Measurements from ENCODE around the gene RAB28.

The RAB28 gene

GRCh38 chr4:13355111-13355880 lies 128.8 kb downstream of the RAB28 start:
- DNase-seq (ENCODE audit: insufficient read length, low spot score): no peak
- no peak for FAIRE-seq
- TF ChIP-seq POLR2A (IDR thresholded peaks at IDR 0.05; ENCODE audit: low read depth, low read length): no peak

- no peak for FAIRE-seq
- TF ChIP-seq POLR2A (IDR thresholded peaks at IDR 0.05; ENCODE audit: low read depth, low read length): no peak
- DNase-seq (ENCODE audit: insufficient read length, low spot score): no peak
Measured at GRCh38 chr4:13349096-13349495, 135.0 kb downstream of the RAB28 start.

- DNase-seq (ENCODE audit: insufficient read length, low spot score) (no peak), FAIRE-seq (no peak)
- no peak for TF ChIP-seq POLR2A (IDR thresholded peaks at IDR 0.05; ENCODE audit: low read depth, low read length)
Measured at GRCh38 chr4:13348216-13348615, 135.9 kb downstream of the RAB28 start.

GRCh38 chr4:13347517-13348125 lies 136.5 kb downstream of the RAB28 start:
- FAIRE-seq (no peak), DNase-seq (ENCODE audit: insufficient read length, low spot score) (no peak)
- TF ChIP-seq POLR2A (IDR thresholded peaks at IDR 0.05; ENCODE audit: low read depth, low read length): no peak

- DNase-seq (ENCODE audit: insufficient read length, low spot score) (no peak), FAIRE-seq (no peak)
- TF ChIP-seq POLR2A (IDR thresholded peaks at IDR 0.05; ENCODE audit: low read depth, low read length): no peak
Measured at GRCh38 chr4:13344216-13344615, 139.9 kb downstream of the RAB28 start.

GRCh38 chr4:13340672-13341071 lies 143.5 kb downstream of the RAB28 start:
- FAIRE-seq (no peak), DNase-seq (ENCODE audit: insufficient read length, low spot score) (no peak)
- no peak for TF ChIP-seq POLR2A (IDR thresholded peaks at IDR 0.05; ENCODE audit: low read depth, low read length)

GRCh38 chr4:13331827-13332226 lies 152.3 kb downstream of the RAB28 start:
- no peak for TF ChIP-seq POLR2A (IDR thresholded peaks at IDR 0.05; ENCODE audit: low read depth, low read length)
- no peak for FAIRE-seq
- no peak for DNase-seq (ENCODE audit: insufficient read length, low spot score)

GRCh38 chr4:13329963-13330362 lies 154.2 kb downstream of the RAB28 start:
- no peak for TF ChIP-seq POLR2A (IDR thresholded peaks at IDR 0.05; ENCODE audit: low read depth, low read length)
- DNase-seq (ENCODE audit: insufficient read length, low spot score) (no peak), FAIRE-seq (no peak)

- no peak for TF ChIP-seq POLR2A (IDR thresholded peaks at IDR 0.05; ENCODE audit: low read depth, low read length)
- DNase-seq (ENCODE audit: insufficient read length, low spot score) (no peak), FAIRE-seq (no peak)
Measured at GRCh38 chr4:13329340-13329850, 154.7 kb downstream of the RAB28 start.

- FAIRE-seq: no peak
- DNase-seq (ENCODE audit: insufficient read length, low spot score): no peak
- no peak for TF ChIP-seq POLR2A (IDR thresholded peaks at IDR 0.05; ENCODE audit: low read depth, low read length)
Measured at GRCh38 chr4:13328591-13328990, 155.5 kb downstream of the RAB28 start.

GRCh38 chr4:13327991-13328390 lies 156.1 kb downstream of the RAB28 start:
- DNase-seq (ENCODE audit: insufficient read length, low spot score): no peak
- FAIRE-seq: no peak
- no peak for TF ChIP-seq POLR2A (IDR thresholded peaks at IDR 0.05; ENCODE audit: low read depth, low read length)

- DNase-seq (ENCODE audit: insufficient read length, low spot score) (no peak), FAIRE-seq (no peak)
- TF ChIP-seq POLR2A (IDR thresholded peaks at IDR 0.05; ENCODE audit: low read depth, low read length): no peak
Measured at GRCh38 chr4:13325744-13326143, 158.4 kb downstream of the RAB28 start.

GRCh38 chr4:13323921-13324320 lies 160.2 kb downstream of the RAB28 start:
- no peak for TF ChIP-seq POLR2A (IDR thresholded peaks at IDR 0.05; ENCODE audit: low read depth, low read length)
- no peak for FAIRE-seq
- no peak for DNase-seq (ENCODE audit: insufficient read length, low spot score)

- TF ChIP-seq POLR2A (IDR thresholded peaks at IDR 0.05; ENCODE audit: low read depth, low read length): no peak
- FAIRE-seq: no peak
- DNase-seq (ENCODE audit: insufficient read length, low spot score): no peak
Measured at GRCh38 chr4:13322681-13323101, 161.4 kb downstream of the RAB28 start.
